HFFc6 (cell line): ENCODE data around the gene PIWIL1. TPM values are rescaled to one million over a fixed set of nuclear protein-coding genes. Genes with fewer than 3 reads are reported as not detected.

ENCODE experiments used
- DNase-seq: peaks from one replicate; pipeline ENCODE4 v3.0.0-alpha.2; 2018
- H3K27ac Mint-ChIP-seq: 2 replicates; pipeline ENCODE4 v1.8.0; 2020; ENCODE audit warnings: mild to moderate bottlenecking, mixed read lengths
- H3K27me3 Mint-ChIP-seq: 2 replicates; pipeline ENCODE4 v1.8.0; 2021; ENCODE audit warnings: mild to moderate bottlenecking, moderate library complexity, mixed read lengths; ENCODE audit not compliant: insufficient read depth
- H3K36me3 Mint-ChIP-seq: 2 replicates; pipeline ENCODE4 v1.8.0; 2021; ENCODE audit warnings: low read depth, mixed read lengths
- H3K4me1 Mint-ChIP-seq: 2 replicates; pipeline ENCODE4 v1.8.0; 2020; ENCODE audit warnings: low read depth, mixed read lengths
- H3K4me3 Mint-ChIP-seq: 2 replicates; pipeline ENCODE4 v1.8.0; 2020; ENCODE audit warnings: mild to moderate bottlenecking, moderate library complexity, mixed read lengths
- H3K9me3 Mint-ChIP-seq: 2 replicates; pipeline ENCODE4 v1.8.0; 2020; ENCODE audit warnings: mild to moderate bottlenecking, mixed read lengths
- long read RNA-seq: library from polyadenylated mRNA; unstranded; transcript quantifications from one replicate; pipeline ENCODE4 v2.0.0, GENCODE V29; 2019
- total RNA-seq, 6 experiments: library from RNA; stranded (reverse); fragmentation: NEBNext Ultra II Directional; extraction: Animal tissue kit (Norgen Biotek cat#: 25700); gene quantifications; 2 replicates in 1 of 6; 3 replicates in 5 of 6; pipeline ENCODE4 v1.2.3, GENCODE V29; 2021
- TF ChIP-seq, protein P1 (sequence below): fragments of 200-600 bp; sonication (generic); IDR thresholded peaks from 2 replicates; pipeline ENCODE4 v1.5.0; 2021; ENCODE audit warnings: antibody characterized with exemption, mild to moderate bottlenecking

Gene PIWIL1
- total RNA-seq = not detected
- long read RNA-seq = 0 reads

- H3K27ac Mint-ChIP-seq = no peak within 1 kb of the TSS
- H3K4me3 Mint-ChIP-seq = no peak within 1 kb of the TSS
- peaks cover 2% of the 10 kb centered on the region; the same call in 1 of the 2 replicates for H3K27me3 Mint-ChIP-seq
- no peaks in the 10 kb centered on the region for H3K4me1 Mint-ChIP-seq
- peaks cover 32% of the 10 kb centered on the region for H3K9me3 Mint-ChIP-seq
- H3K36me3 Mint-ChIP-seq = no peaks in the 10 kb centered on the region
- DNase-seq = no peak
- TF ChIP-seq, protein P1, sequence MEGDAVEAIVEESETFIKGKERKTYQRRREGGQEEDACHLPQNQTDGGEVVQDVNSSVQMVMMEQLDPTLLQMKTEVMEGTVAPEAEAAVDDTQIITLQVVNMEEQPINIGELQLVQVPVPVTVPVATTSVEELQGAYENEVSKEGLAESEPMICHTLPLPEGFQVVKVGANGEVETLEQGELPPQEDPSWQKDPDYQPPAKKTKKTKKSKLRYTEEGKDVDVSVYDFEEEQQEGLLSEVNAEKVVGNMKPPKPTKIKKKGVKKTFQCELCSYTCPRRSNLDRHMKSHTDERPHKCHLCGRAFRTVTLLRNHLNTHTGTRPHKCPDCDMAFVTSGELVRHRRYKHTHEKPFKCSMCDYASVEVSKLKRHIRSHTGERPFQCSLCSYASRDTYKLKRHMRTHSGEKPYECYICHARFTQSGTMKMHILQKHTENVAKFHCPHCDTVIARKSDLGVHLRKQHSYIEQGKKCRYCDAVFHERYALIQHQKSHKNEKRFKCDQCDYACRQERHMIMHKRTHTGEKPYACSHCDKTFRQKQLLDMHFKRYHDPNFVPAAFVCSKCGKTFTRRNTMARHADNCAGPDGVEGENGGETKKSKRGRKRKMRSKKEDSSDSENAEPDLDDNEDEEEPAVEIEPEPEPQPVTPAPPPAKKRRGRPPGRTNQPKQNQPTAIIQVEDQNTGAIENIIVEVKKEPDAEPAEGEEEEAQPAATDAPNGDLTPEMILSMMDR = no peak
Observed at GRCh38 chr12:130337488-130338303, at the start of gene PIWIL1. Gene PIWIL1, plus strand, starts transcription at chr12:130337887. Its CDS starts 4,705 bp downstream, at chr12:130342592.

- no peak overlapping the region for H3K27ac Mint-ChIP-seq
- peaks cover 36% of the 10 kb centered on the region for H3K9me3 Mint-ChIP-seq
Observed at GRCh38 chr12:130288206-130288605, 49.5 kb upstream of the PIWIL1 start.

DNA sequence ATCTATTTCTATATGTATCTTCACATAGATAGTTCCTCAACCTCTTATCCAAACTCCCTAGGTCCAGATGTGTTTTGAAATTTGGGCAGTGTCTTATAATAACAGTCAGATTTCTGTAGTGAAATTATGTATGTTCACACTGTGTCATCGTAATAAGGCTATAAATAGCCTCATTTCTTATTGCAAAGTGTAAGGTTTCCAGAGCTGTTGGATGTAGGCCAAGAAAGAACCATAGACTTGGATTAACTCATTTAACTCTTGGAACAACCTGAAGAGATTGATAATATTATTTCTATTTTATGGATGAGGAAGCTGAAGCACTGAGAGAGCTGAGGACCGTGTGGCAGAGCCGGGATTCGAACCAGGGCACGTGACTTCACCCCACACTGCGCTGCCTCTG is 49.0 kb upstream of the PIWIL1 start:
- H3K27ac Mint-ChIP-seq = no peak overlapping the region
- DNase-seq = no peak
- H3K9me3 Mint-ChIP-seq = peaks cover 40% of the 10 kb centered on the region
- H3K27me3 Mint-ChIP-seq = no peaks in the 10 kb centered on the region
- H3K4me3 Mint-ChIP-seq = no peak overlapping the region
- H3K36me3 Mint-ChIP-seq = no peaks in the 10 kb centered on the region
- TF ChIP-seq, protein P1 = no peak
- no peaks in the 10 kb centered on the region for H3K4me1 Mint-ChIP-seq

More at GRCh38 chr12:130288206-130288605, 49.5 kb upstream of the PIWIL1 start:
- H3K36me3 Mint-ChIP-seq = no peaks in the 10 kb centered on the region
- H3K4me1 Mint-ChIP-seq = no peaks in the 10 kb centered on the region
- H3K27me3 Mint-ChIP-seq = no peaks in the 10 kb centered on the region
- no peak for DNase-seq
- TF ChIP-seq, protein P1 = no peak
- no peak overlapping the region for H3K4me3 Mint-ChIP-seq

- no peaks in the 10 kb centered on the region for H3K36me3 Mint-ChIP-seq
- H3K4me1 Mint-ChIP-seq = no peaks in the 10 kb centered on the region
- TF ChIP-seq, protein P1 = no peak
- no peak overlapping the region for H3K4me3 Mint-ChIP-seq
- no peak for DNase-seq
- H3K27me3 Mint-ChIP-seq = no peaks in the 10 kb centered on the region
- H3K27ac Mint-ChIP-seq = no peak overlapping the region
- H3K9me3 Mint-ChIP-seq = peaks cover 39% of the 10 kb centered on the region
Observed at GRCh38 chr12:130290114-130290513, 47.6 kb upstream of the PIWIL1 start.

GRCh38 chr12:130298322-130299021 is 39.2 kb upstream of the PIWIL1 start:
- Mint-ChIP-seq H3K9me3 (peaks cover 43% of the 10 kb centered on the region), H3K4me3 (no peak overlapping the region), H3K27me3 (no peaks in the 10 kb centered on the region), H3K36me3 (peaks cover 10% of the 10 kb centered on the region; the same call in 1 of the 2 replicates), H3K27ac (no peak overlapping the region), H3K4me1 (no peaks in the 10 kb centered on the region)
- DNase-seq = no peak
- TF ChIP-seq, protein P1 = no peak
